Activated CD4-positive, alpha-beta memory T cell treated with anti-CD3 and anti-CD28 coated beads for 36 hours (primary cell): Measurements from ENCODE around the gene HDAC9. TPM values are rescaled to one million over a fixed set of nuclear protein-coding genes. Genes with fewer than 3 reads are reported as not detected.

Source experiments
- CTCF ChIA-PET: fragments of 350-600 bp; sonication (Branson Sonifier 250); formaldehyde crosslinking; loops from one replicate; lab custom pipeline; 2021; ENCODE audit warnings: antibody characterized with exemption, inconsistent platforms; lab: Charles Lee
- POLR2A ChIA-PET: fragments of 350-600 bp; sonication (Branson Sonifier 250); formaldehyde crosslinking; loops from one replicate; lab custom pipeline; 2021; ENCODE audit warnings: antibody characterized with exemption; lab: Charles Lee
- DNase-seq: peaks from one replicate; pipeline ENCODE4 v3.0.0-alpha.2; 2020
- H3K27ac Mint-ChIP-seq: one replicate; pipeline ENCODE4 v1.8.0; 2021; ENCODE audit warnings: mixed read lengths
- H3K27me3 Mint-ChIP-seq: one replicate; pipeline ENCODE4 v1.8.0; 2021; ENCODE audit warnings: mixed read lengths
- H3K36me3 Mint-ChIP-seq: one replicate; pipeline ENCODE4 v1.8.0; 2021; ENCODE audit warnings: mixed read lengths
- H3K4me1 Mint-ChIP-seq: one replicate; pipeline ENCODE4 v1.8.0; 2021; ENCODE audit warnings: low read depth, mixed read lengths
- H3K4me3 Mint-ChIP-seq: one replicate; pipeline ENCODE4 v1.8.0; 2021; ENCODE audit warnings: mild to moderate bottlenecking, mixed read lengths
- H3K9me3 Mint-ChIP-seq: one replicate; pipeline ENCODE4 v1.8.0; 2021; ENCODE audit warnings: mixed read lengths
- intact Hi-C: fragments of 100-400 bp; cut with micrococcal nuclease; formaldehyde crosslinking; loops from one replicate; pipeline ENCODE4 v1.15.1; 2023
- total RNA-seq, 2 experiments: library from RNA; stranded (reverse); gene quantifications; one replicate each; pipeline ENCODE4 v1.2.3, GENCODE V29; 2021

The HDAC9 gene
- total RNA-seq, 2 experiments from 2014 or later, result 1.0 to 1.1 TPM

DNA sequence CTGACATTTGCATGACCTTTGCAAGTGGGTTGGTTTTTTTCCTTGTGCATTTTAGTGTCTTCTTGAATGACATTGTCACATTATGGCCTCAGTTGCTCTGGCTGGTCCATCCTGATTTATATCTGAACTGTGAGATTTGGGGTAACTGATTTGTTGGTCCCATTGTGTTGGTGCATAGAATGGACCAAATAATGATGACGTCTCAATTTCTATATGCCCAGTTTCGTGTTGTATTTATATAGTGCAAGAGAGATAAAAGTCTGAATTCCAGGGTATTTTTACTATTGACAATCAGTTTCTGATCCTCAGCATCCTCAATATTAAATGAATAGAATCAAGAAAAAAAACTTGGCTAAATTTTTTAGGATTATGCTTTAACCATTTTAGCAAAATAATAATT is 281.8 kb downstream of the HDAC9 start:
- CTCF ChIA-PET, result no interaction called here
- Mint-ChIP-seq H3K9me3 (no peaks in the 10 kb centered on the region), H3K4me1 (no peaks in the 10 kb centered on the region), H3K27me3 (no peaks in the 10 kb centered on the region), H3K27ac (no peak overlapping the region), H3K4me3 (no peak overlapping the region), H3K36me3 (no peaks in the 10 kb centered on the region)
- intact Hi-C loops, result no loop called here
- POLR2A ChIA-PET, result no interaction called here
- DNase-seq, result no peak

DNA sequence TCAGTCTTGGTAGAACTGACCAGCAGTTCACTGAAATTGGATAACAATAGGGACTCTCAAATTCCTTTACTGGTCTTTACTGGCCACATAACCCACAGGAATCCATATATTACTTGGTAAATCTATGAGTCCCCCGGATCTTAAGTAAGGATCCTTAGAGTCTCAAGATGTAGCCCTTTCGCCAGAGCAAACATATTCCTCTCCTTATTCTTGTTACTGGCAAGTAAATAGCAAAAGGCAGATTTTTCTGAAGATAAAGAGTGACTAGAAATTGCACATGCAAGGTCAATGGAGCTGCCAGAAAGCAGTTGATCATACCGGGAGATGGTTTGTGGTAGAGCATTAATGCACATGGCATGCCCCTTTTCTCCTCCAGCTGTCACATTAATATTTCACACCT is 283.0 kb downstream of the HDAC9 start:
- POLR2A ChIA-PET, result no interaction called here
- H3K9me3 Mint-ChIP-seq, result no peaks in the 10 kb centered on the region
- H3K27me3 Mint-ChIP-seq, result no peaks in the 10 kb centered on the region
- CTCF ChIA-PET, result no interaction called here
- no peak for DNase-seq
- no peak overlapping the region for H3K27ac Mint-ChIP-seq
- H3K36me3 Mint-ChIP-seq, result no peaks in the 10 kb centered on the region
- no peaks in the 10 kb centered on the region for H3K4me1 Mint-ChIP-seq
- H3K4me3 Mint-ChIP-seq, result no peak overlapping the region
- intact Hi-C loops, result no loop called here

DNA sequence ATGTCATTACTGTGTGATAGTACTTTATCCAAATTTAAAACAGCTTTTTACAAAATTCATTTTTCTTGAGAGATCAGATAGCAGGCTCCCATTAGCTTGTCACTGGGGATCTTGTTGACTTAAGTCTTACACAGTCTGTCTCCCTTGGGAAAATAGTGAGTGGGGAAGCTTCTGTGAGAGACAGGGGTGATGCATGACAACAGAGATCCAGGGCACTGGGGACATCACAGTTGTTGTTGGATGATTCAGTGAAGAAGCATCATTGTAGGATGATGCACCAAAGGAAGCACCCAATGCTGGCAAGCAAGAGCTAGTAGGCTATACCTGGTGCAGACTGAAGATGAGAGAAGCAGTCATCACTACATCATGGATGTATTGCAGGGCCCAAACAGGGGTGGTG is 284.7 kb downstream of the HDAC9 start:
- H3K4me3 Mint-ChIP-seq, result no peak overlapping the region
- no peaks in the 10 kb centered on the region for H3K4me1 Mint-ChIP-seq
- H3K9me3 Mint-ChIP-seq, result no peaks in the 10 kb centered on the region
- intact Hi-C loops, result no loop called here
- ChIA-PET CTCF (no interaction called here), POLR2A (no interaction called here)
- H3K36me3 Mint-ChIP-seq, result no peaks in the 10 kb centered on the region
- DNase-seq, result no peak
- H3K27ac Mint-ChIP-seq, result no peak overlapping the region
- H3K27me3 Mint-ChIP-seq, result no peaks in the 10 kb centered on the region

DNA sequence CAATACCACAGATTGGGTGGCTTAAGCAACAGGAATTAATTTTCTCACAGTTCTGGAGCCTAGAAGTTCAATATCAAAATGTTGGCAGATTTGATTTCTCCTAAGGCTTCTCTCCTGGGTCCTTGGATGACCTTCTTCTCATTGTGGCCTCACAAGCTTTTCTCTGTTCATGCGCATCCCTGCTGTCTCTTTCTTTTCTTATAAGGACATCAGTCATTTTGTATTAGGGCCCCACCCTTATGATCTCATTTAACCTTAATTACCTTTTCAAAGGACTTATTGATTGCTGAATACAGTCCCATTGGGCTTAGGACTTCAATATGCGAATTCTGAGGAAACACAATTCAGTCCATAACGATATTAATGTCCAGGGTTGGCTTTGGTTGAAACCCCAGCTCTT is 285.4 kb downstream of the HDAC9 start:
- no peak overlapping the region for H3K4me3 Mint-ChIP-seq
- intact Hi-C loops, result no loop called here
- H3K27me3 Mint-ChIP-seq, result no peaks in the 10 kb centered on the region
- ChIA-PET POLR2A (no interaction called here), CTCF (no interaction called here)
- no peaks in the 10 kb centered on the region for H3K9me3 Mint-ChIP-seq
- H3K36me3 Mint-ChIP-seq, result no peaks in the 10 kb centered on the region
- H3K4me1 Mint-ChIP-seq, result no peaks in the 10 kb centered on the region
- no peak for DNase-seq
- no peak overlapping the region for H3K27ac Mint-ChIP-seq

DNA sequence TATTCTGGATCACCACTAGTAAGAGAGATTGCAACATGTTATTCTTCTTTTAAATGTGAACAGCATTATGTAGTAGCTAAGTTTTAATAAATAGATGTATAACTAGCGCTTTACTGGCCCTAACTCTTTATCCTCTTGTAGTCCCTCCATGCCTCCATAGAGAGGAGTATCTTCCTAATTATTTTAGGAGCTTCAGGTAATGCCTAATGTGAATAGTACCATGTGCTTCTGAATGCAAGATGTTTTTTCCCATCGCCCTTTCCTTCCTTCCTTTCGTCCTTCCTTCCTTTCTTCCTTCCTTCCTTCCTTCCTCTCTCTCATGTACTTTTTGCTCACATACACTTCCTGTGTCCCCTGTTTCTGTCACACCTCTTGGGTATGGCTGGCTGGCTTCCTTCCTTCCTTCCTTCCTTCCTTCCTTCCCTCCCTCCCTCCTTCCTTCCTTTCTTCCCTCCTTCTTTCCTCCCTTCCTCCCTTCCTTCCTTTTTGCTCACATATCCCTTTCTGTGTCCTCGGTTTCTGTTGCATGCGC is 290.7 kb downstream of the HDAC9 start:
- Mint-ChIP-seq H3K4me1 (no peaks in the 10 kb centered on the region), H3K9me3 (peaks cover 7% of the 10 kb centered on the region), H3K4me3 (no peak overlapping the region), H3K27ac (no peak overlapping the region), H3K36me3 (no peaks in the 10 kb centered on the region), H3K27me3 (no peaks in the 10 kb centered on the region)
- ChIA-PET POLR2A (no interaction called here), CTCF (interaction anchor here (0.6 kb wide), 1 partner anchor 304 kb away, joined by 3 read pairs; no protein-coding TSS in a partner anchor)
- DNase-seq, result no peak
- intact Hi-C loops, result no loop called here

DNA sequence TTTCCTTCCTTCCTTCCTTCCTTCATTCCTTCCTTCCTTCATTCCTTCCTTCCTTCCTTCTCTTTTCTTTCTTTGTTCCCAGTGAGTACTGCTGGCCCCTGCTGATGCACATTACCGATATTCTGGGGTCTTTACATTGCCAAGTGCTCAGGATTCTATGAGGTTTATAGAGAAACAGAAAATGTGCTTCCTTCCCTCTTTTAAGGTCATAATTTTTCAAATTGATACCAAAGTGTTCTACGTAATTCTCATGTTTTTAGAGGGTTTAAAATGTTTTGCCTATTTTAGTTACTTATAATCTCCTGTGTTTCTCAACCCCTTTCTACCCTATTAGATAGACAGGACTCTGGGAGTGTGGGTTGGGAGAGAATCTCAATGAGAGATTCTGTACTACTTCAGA is 291.2 kb downstream of the HDAC9 start:
- H3K27ac Mint-ChIP-seq, result no peak overlapping the region
- H3K27me3 Mint-ChIP-seq, result no peaks in the 10 kb centered on the region
- CTCF ChIA-PET, result no interaction called here
- POLR2A ChIA-PET, result no interaction called here
- H3K4me1 Mint-ChIP-seq, result no peaks in the 10 kb centered on the region
- H3K4me3 Mint-ChIP-seq, result no peak overlapping the region
- peaks cover 7% of the 10 kb centered on the region for H3K9me3 Mint-ChIP-seq
- H3K36me3 Mint-ChIP-seq, result no peaks in the 10 kb centered on the region
- intact Hi-C loops, result no loop called here
- DNase-seq, result no peak

DNA sequence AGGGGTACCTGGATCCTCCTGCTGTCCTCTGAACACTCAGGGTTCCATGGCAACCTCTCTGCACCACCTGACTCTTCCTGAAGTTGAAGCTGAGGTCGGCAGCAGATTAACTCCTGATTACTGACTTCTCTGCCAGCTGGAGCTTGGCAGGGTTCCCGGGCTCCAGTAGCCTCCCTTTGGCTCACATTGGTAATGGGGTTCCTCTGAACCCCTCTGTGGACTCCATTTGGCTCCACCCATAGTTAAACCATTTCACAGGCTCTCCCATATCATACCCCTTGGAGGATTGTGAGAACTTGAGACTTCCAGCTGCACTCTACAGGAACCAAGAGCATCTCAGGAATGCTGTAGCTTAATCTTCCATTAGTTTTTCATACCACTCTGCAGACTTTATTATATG is 292.5 kb downstream of the HDAC9 start:
- CTCF ChIA-PET, result no interaction called here
- Mint-ChIP-seq H3K4me3 (no peak overlapping the region), H3K9me3 (peaks cover 7% of the 10 kb centered on the region), H3K27ac (no peak overlapping the region), H3K27me3 (no peaks in the 10 kb centered on the region), H3K4me1 (no peaks in the 10 kb centered on the region), H3K36me3 (no peaks in the 10 kb centered on the region)
- intact Hi-C loops, result no loop called here
- no peak for DNase-seq
- POLR2A ChIA-PET, result no interaction called here

DNA sequence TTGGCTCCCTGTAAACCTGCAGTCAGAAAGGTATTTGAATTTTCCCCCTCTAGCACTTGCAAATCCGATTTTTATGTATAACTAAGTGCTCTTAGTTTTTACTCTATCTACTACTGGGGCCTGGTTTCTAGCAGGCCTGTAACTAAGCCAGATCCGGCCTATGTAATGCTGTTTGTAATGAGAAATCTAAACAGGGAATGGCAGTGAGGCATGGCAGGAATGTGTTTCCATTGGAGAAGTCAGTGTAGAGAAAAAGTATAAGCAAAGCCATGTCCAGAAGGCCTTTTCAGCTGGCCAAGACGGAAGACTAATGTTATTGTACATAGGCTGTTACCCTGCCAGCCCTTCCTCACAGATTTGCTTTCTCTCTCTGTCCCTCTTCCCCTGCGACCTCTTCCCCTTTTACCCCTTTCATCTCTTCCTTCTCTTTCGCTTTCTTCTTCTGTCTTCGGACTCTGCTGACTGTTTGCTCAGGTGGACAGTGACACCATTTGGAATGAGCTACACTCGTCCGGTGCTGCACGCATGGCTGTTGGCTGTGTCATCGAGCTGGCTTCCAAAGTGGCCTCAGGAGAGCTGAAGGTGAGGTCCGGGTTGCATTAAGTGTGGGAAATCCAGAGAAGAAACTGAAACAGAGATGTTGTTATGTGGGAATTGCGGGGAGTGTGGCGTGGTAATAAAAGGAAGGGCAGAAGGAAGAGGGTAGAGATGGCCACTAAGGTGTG is 297.5 kb downstream of the HDAC9 start:
- H3K27ac Mint-ChIP-seq, result no peak overlapping the region
- intact Hi-C loops, result no loop called here
- H3K27me3 Mint-ChIP-seq, result no peaks in the 10 kb centered on the region
- H3K36me3 Mint-ChIP-seq, result no peaks in the 10 kb centered on the region
- H3K9me3 Mint-ChIP-seq, result peaks cover 4% of the 10 kb centered on the region
- ChIA-PET CTCF (no interaction called here), POLR2A (no interaction called here)
- no peak for DNase-seq
- H3K4me3 Mint-ChIP-seq, result no peak overlapping the region
- no peaks in the 10 kb centered on the region for H3K4me1 Mint-ChIP-seq

DNA sequence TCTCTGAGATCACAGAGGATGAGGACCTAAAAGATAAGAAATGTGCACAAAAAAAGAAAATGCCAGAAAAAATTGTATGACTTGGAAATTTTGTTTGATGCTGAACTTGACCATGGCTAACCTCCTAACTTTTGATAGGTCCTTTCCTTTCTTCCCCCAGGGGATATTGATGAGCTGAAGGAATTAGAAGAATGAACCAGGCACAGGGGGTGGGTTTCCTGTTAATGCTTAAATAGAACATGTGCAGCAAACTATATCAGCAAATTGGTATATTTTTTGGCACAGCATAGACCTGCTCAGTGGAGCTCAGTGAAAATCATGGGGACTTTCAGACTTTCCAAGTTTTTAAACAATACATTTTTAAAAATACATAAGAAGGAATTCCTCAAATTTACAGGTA is 300.7 kb downstream of the HDAC9 start:
- ChIA-PET CTCF (no interaction called here), POLR2A (no interaction called here)
- no peak overlapping the region for H3K4me3 Mint-ChIP-seq
- no peaks in the 10 kb centered on the region for H3K27me3 Mint-ChIP-seq
- DNase-seq, result no peak
- intact Hi-C loops, result no loop called here
- H3K27ac Mint-ChIP-seq, result no peak overlapping the region
- H3K4me1 Mint-ChIP-seq, result no peaks in the 10 kb centered on the region
- H3K9me3 Mint-ChIP-seq, result peaks cover 4% of the 10 kb centered on the region
- no peaks in the 10 kb centered on the region for H3K36me3 Mint-ChIP-seq

DNA sequence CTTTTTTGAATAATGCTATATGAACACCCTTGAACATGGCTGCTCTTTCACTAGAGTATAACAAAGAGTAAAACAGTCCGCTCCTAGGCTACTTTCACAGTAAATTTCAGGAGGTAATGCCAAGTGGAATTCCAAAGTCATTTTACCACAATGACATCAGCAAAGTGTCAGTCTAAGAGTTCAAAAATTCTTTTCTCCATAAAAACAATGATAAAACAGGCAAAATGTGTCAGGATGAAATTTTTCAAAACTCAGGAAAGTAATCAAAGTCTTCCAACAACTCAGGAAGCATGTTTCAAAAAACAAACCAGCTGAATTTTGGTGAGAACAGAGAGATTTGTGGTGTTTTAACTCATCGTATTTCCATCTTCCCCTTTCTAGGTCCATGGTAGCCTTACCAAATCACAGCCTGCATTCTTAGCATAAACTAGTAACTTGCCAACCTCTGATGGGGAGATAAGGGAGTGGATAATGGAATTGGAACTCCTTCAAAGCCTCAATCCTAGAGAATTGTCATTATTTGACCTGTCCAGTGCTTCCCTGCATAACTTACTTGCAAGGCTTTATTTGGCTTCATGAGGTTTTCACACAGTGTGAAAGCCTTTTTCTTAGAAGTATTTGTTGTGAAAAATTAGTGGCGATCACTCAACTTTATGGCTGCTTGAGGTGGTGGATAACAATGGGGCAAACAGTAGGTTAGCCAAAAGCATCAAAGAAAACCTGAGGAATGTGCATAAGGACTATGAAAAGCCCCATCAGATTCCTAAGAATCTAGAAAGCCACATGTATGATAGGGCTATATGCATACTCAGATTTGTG is 302.7 kb downstream of the HDAC9 start:
- ChIA-PET CTCF (no interaction called here), POLR2A (no interaction called here)
- peaks cover 4% of the 10 kb centered on the region for H3K9me3 Mint-ChIP-seq
- no peaks in the 10 kb centered on the region for H3K27me3 Mint-ChIP-seq
- H3K4me1 Mint-ChIP-seq, result no peaks in the 10 kb centered on the region
- DNase-seq, result no peak
- no peak overlapping the region for H3K27ac Mint-ChIP-seq
- H3K4me3 Mint-ChIP-seq, result no peak overlapping the region
- intact Hi-C loops, result no loop called here
- H3K36me3 Mint-ChIP-seq, result no peaks in the 10 kb centered on the region

DNA sequence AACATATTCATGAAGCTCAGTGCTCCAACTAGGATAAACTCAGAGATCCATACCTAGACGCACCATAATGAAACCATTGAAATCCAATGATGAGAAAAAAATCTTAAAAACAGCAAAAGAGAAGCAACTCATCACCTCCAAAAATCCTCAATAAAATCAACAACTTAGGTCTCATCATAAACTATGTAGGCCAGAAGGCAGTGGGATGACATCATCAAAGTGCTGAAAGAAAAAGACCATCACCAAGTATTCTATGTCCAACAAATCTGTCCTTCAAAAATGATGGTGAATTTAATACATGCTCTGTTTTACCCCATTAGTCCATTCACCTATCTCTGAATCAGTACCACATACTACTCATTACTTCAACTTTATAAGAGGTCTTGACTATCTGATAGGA is 304.4 kb downstream of the HDAC9 start:
- no peaks in the 10 kb centered on the region for H3K36me3 Mint-ChIP-seq
- H3K4me3 Mint-ChIP-seq, result no peak overlapping the region
- no peaks in the 10 kb centered on the region for H3K27me3 Mint-ChIP-seq
- CTCF ChIA-PET, result no interaction called here
- intact Hi-C loops, result no loop called here
- peaks cover 4% of the 10 kb centered on the region for H3K9me3 Mint-ChIP-seq
- no peaks in the 10 kb centered on the region for H3K4me1 Mint-ChIP-seq
- H3K27ac Mint-ChIP-seq, result no peak overlapping the region
- POLR2A ChIA-PET, result no interaction called here
- no peak for DNase-seq

DNA sequence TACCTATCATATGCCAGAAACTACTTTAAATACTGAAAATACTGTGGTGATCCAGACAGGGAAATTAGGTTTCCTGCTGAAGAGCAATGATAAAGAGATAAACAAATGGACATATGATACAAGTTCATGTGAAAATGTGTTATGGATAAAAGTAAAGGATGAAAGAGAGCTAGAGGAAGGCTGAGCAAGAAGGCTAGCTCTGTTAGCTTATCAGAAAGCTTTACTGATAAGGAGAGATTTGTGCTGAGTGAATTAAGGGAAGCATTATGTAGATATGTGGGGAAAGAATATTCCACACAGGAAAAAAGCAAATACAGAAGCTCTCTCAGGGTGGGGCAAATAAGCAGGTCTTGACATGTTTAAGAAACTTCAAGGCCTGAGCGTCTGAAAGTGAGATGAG is 308.4 kb downstream of the HDAC9 start:
- DNase-seq, result no peak
- ChIA-PET CTCF (no interaction called here), POLR2A (no interaction called here)
- Mint-ChIP-seq H3K4me1 (no peaks in the 10 kb centered on the region), H3K4me3 (no peak overlapping the region), H3K27me3 (no peaks in the 10 kb centered on the region), H3K36me3 (no peaks in the 10 kb centered on the region), H3K9me3 (no peaks in the 10 kb centered on the region), H3K27ac (no peak overlapping the region)
- intact Hi-C loops, result no loop called here

DNA sequence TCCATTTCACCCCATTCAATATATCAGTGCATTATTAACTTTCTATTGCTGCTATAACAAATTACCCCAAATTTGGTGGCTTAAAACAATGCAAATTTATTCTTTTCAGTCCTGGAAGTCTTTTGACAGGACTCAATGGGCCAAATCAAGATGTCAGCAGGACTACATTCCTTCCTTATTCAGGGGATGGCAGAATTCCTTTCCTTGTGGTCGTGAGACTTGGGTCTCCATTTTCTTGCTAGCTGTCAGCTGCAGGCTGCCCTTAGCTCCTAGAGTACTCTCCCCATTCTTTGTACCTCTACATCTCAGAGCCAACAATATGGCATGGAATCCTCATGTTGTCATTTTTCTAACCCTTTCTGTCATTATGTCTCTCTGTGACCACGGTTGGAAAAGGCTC is 310.6 kb downstream of the HDAC9 start:
- no peaks in the 10 kb centered on the region for H3K4me1 Mint-ChIP-seq
- no peak overlapping the region for H3K4me3 Mint-ChIP-seq
- intact Hi-C loops, result no loop called here
- ChIA-PET CTCF (no interaction called here), POLR2A (no interaction called here)
- H3K27me3 Mint-ChIP-seq, result no peaks in the 10 kb centered on the region
- H3K9me3 Mint-ChIP-seq, result peaks cover 2% of the 10 kb centered on the region
- H3K36me3 Mint-ChIP-seq, result no peaks in the 10 kb centered on the region
- no peak overlapping the region for H3K27ac Mint-ChIP-seq
- DNase-seq, result no peak
